Fibroblast of villous mesenchyme (primary cell): ENCODE measurements around the gene SPINT4. TPM values are rescaled to one million over a fixed set of nuclear protein-coding genes. Genes with fewer than 3 reads are reported as not detected.
"Not testable (repeated sequence)": the region's sequence is repeated elsewhere in the genome, so short reads cannot be mapped to it uniquely, and the experiment has no call there.

Experiments
- DNase-seq: peaks from one replicate; pipeline ENCODE4 v3.0.0-alpha.2; 2010; ENCODE audit warnings: low read depth
- H3K4me3 ChIP-seq: 2 replicates; pipeline ENCODE4 v1.5.1; 2011; ENCODE audit warnings: low read depth, mild to moderate bottlenecking, low read length
- CTCF ChIP-seq: IDR thresholded peaks from 2 replicates; pipeline ENCODE4 v1.5.1; 2012; ENCODE audit warnings: low read depth, mild to moderate bottlenecking, low read length; ENCODE audit not compliant: insufficient read depth
- total RNA-seq: library from RNA; depleted of rRNA; stranded (reverse); fragments of >200 nt; gene quantifications from 2 replicates; pipeline ENCODE4 v1.2.3, GENCODE V29; 2012

Gene SPINT4
- total RNA-seq, 1 donor, result not detected

- TF ChIP-seq CTCF, result no peak
- H3K4me3 ChIP-seq, result no peak overlapping the region
- no peak for DNase-seq
Measured at GRCh38 chr20:45735988-45736387, 13.8 kb downstream of the SPINT4 start.

- no peak overlapping the region for H3K4me3 ChIP-seq
- peak; percentile 15 for DNase-seq
- TF ChIP-seq CTCF, result no peak
Measured at GRCh38 chr20:45742596-45742995, 20.4 kb downstream of the SPINT4 start.

GRCh38 chr20:45745015-45745414 lies 22.9 kb downstream of the SPINT4 start:
- TF ChIP-seq CTCF, result no peak
- no peak for DNase-seq

GRCh38 chr20:45751721-45752120 lies 29.6 kb downstream of the SPINT4 start:
- H3K4me3 ChIP-seq, result no peak overlapping the region
- DNase-seq, result no peak
- TF ChIP-seq CTCF, result no peak

More at GRCh38 chr20:45745015-45745414, 22.9 kb downstream of the SPINT4 start:
- H3K4me3 ChIP-seq, result no peak overlapping the region

GRCh38 chr20:45752746-45753145 lies 30.6 kb downstream of the SPINT4 start:
- no peak overlapping the region for H3K4me3 ChIP-seq
- DNase-seq, result peak; percentile 4
- TF ChIP-seq CTCF, result no peak

- no peak overlapping the region for H3K4me3 ChIP-seq
- no peak for DNase-seq
- no peak for TF ChIP-seq CTCF
Measured at GRCh38 chr20:45758096-45758495, 35.9 kb downstream of the SPINT4 start.

- not testable (repeated sequence) for DNase-seq, H3K4me3 ChIP-seq
Measured at GRCh38 chr20:45759921-45760320, 37.8 kb downstream of the SPINT4 start.

GRCh38 chr20:45761966-45762365 lies 39.8 kb downstream of the SPINT4 start:
- not testable (repeated sequence) for H3K4me3 ChIP-seq, DNase-seq

GRCh38 chr20:45764618-45765282 lies 42.6 kb downstream of the SPINT4 start:
- not testable (repeated sequence) for H3K4me3 ChIP-seq, DNase-seq
